Neural cell (in vitro differentiated cells): ENCODE results near the gene KRT7. TPM values are rescaled to one million over a fixed set of nuclear protein-coding genes. Genes with fewer than 3 reads are reported as not detected.

Source experiments
- H2AFZ ChIP-seq: fragments of 200-600, 300-800 bp; sonication (generic), shearing (Covaris generic); 2 replicates; pipeline ENCODE4 v1.6.0; 2014; ENCODE audit warnings: low read depth, mild to moderate bottlenecking, antibody characterized with exemption, low read length, moderate library complexity
- H3F3A ChIP-seq: fragments of 200-600 bp; shearing (Covaris generic); 2 replicates; pipeline ENCODE4 v1.6.1; 2016; ENCODE audit warnings: mild to moderate bottlenecking, moderate library complexity, mixed read lengths, antibody characterized with exemption, low read length; ENCODE audit not compliant: insufficient read depth, poor library complexity, severe bottlenecking
- H3K27ac ChIP-seq: fragments of 200-600, 300-800 bp; sonication (generic), shearing (Covaris generic); 2 replicates; pipeline ENCODE4 v1.5.1; 2014; ENCODE audit warnings: mild to moderate bottlenecking, low read length, moderate library complexity
- H3K27me3 ChIP-seq: fragments of 300-800, 200-600 bp; sonication (generic), shearing (Covaris generic); 2 replicates; pipeline ENCODE4 v1.6.0; 2014; ENCODE audit warnings: mild to moderate bottlenecking, low read depth, low read length, moderate library complexity; ENCODE audit not compliant: insufficient read depth
- H3K36me3 ChIP-seq: fragments of 300-800, 200-600 bp; sonication (generic), shearing (Covaris generic); 2 replicates; pipeline ENCODE4 v1.5.1; 2014; ENCODE audit warnings: mild to moderate bottlenecking, antibody characterized with exemption, low read length, moderate library complexity; ENCODE audit not compliant: insufficient read depth
- H3K4me2 ChIP-seq: fragments of 300-800, 200-600 bp; sonication (generic), shearing (Covaris generic); 2 replicates; pipeline ENCODE4 v1.6.0; 2014; ENCODE audit warnings: mild to moderate bottlenecking, low read length
- H3K4me3 ChIP-seq: fragments of 300-800, 200-600 bp; sonication (generic), shearing (Covaris generic); 2 replicates; pipeline ENCODE4 v1.5.1; 2014; ENCODE audit warnings: mild to moderate bottlenecking, low read length, moderate library complexity
- H3K79me2 ChIP-seq: fragments of 200-600 bp; shearing (Covaris generic); replicated peaks from 2 replicates; pipeline ENCODE4 v1.6.0; 2014; ENCODE audit warnings: mild to moderate bottlenecking, low read length, moderate library complexity; ENCODE audit not compliant: insufficient read depth
- H3K9ac ChIP-seq: fragments of 300-800, 200-600 bp; sonication (generic), shearing (Covaris generic); 2 replicates; pipeline ENCODE4 v1.6.1; 2016; ENCODE audit warnings: mild to moderate bottlenecking, low read length, mixed read lengths
- H3K9me2 ChIP-seq: fragments of 200-600 bp; shearing (Covaris generic); 2 replicates; pipeline ENCODE4 v1.6.1; 2016; ENCODE audit warnings: mild to moderate bottlenecking, low read length, mixed read lengths; ENCODE audit not compliant: insufficient read depth
- H3K9me3 ChIP-seq: fragments of 200-600, 300-800 bp; sonication (generic), shearing (Covaris generic); 2 replicates; pipeline ENCODE4 v1.6.1; 2016; ENCODE audit warnings: mild to moderate bottlenecking, mixed run types, low read length, moderate library complexity, mixed read lengths
- H4K20me1 ChIP-seq: fragments of 200-600 bp; shearing (Covaris generic); 2 replicates; pipeline ENCODE4 v1.6.1; 2016; ENCODE audit warnings: mild to moderate bottlenecking, mixed run types; ENCODE audit not compliant: insufficient read depth
- CTCF ChIP-seq: fragments of 450-650 bp; IDR thresholded peaks from 2 replicates; pipeline ENCODE4 v1.5.1; 2014; ENCODE audit warnings: antibody characterized with exemption, mild to moderate bottlenecking, moderate library complexity; ENCODE audit not compliant: poor library complexity, severe bottlenecking
- EP300 ChIP-seq: fragments of 450-650 bp; conservative IDR thresholded peaks from 2 replicates; pipeline ENCODE4 v1.6.1; 2014; ENCODE audit warnings: antibody characterized with exemption, mild to moderate bottlenecking, moderate library complexity; ENCODE audit not compliant: poor library complexity, severe bottlenecking
- EZH2 ChIP-seq: fragments of 200-600, 300-800 bp; shearing (Covaris generic), sonication (generic); IDR thresholded peaks from 2 replicates; pipeline ENCODE4 v1.6.1; 2014; ENCODE audit warnings: antibody characterized with exemption, low read length, borderline replicate concordance, mild to moderate bottlenecking; ENCODE audit not compliant: insufficient read depth, poor library complexity, severe bottlenecking
- MXI1 ChIP-seq: fragments of 450-650 bp; conservative IDR thresholded peaks from 2 replicates; pipeline ENCODE4 v1.6.1; 2014; ENCODE audit warnings: antibody characterized with exemption, mild to moderate bottlenecking; ENCODE audit not compliant: poor library complexity, severe bottlenecking
- POLR2AphosphoS5 ChIP-seq: IDR thresholded peaks from 2 replicates; pipeline ENCODE4 v1.6.1; 2012
- RAD21 ChIP-seq: fragments of 450-650 bp; conservative IDR thresholded peaks from 2 replicates; pipeline ENCODE4 v1.6.1; 2014; ENCODE audit warnings: antibody characterized with exemption, mild to moderate bottlenecking, moderate library complexity
- REST ChIP-seq: IDR thresholded peaks from 2 replicates; pipeline ENCODE4 v1.6.1; 2012; ENCODE audit warnings: borderline replicate concordance
- SMC3 ChIP-seq: fragments of 450-650 bp; conservative IDR thresholded peaks from 2 replicates; pipeline ENCODE4 v1.6.1; 2014; ENCODE audit warnings: antibody characterized with exemption, mild to moderate bottlenecking, moderate library complexity; ENCODE audit not compliant: poor library complexity
- TAF1 ChIP-seq: IDR thresholded peaks from 2 replicates; pipeline ENCODE4 v1.6.1; 2012; ENCODE audit warnings: low read depth
- polyA plus RNA-seq: library from polyadenylated mRNA; depleted of rRNA; stranded (reverse); fragments of >200 nt; gene quantifications from 2 replicates; pipeline ENCODE4 v1.2.3, GENCODE V29; 2014

Gene KRT7
- polyA plus RNA-seq, 1 donor from 2014 or later = not detected

GRCh38 chr12:52274521-52275120 is 41.6 kb downstream of the KRT7 start, which contains the start of gene KRT86:
TSS of gene KRT86 (plus strand) at chr12:52274645. CDS start at chr12:52301917, 27,272 bp downstream.
- Histone ChIP-seq H3K9ac (no peak within 1 kb of the TSS), H3K9me3 (no peaks in the 10 kb centered on the region), H3K27me3 (no peaks in the 10 kb centered on the region), H3K9me2 (no peaks in the 10 kb centered on the region), H2AFZ (no peak within 1 kb of the TSS), H4K20me1 (no peaks in the 10 kb centered on the region), H3F3A (no peaks in the 10 kb centered on the region), H3K4me3 (no peak within 1 kb of the TSS), H3K36me3 (no peaks in the 10 kb centered on the region), H3K27ac (no peak within 1 kb of the TSS), H3K4me2 (no peak within 1 kb of the TSS), H3K79me2 (no peaks in the 10 kb centered on the region)
- TF ChIP-seq EZH2 (no peak), POLR2AphosphoS5 (no peak), RAD21 (no peak), TAF1 (no peak), SMC3 (no peak), EP300 (no peak), MXI1 (no peak), CTCF (no peak), REST (no peak)

GRCh38 chr12:52275686-52276085 is 42.6 kb downstream of the KRT7 start:
- no peaks in the 10 kb centered on the region for H3F3A ChIP-seq
- H3K27me3 ChIP-seq = no peaks in the 10 kb centered on the region
- H3K9ac ChIP-seq = no peak overlapping the region
- no peaks in the 10 kb centered on the region for H3K9me2 ChIP-seq
- H3K79me2 ChIP-seq = no peaks in the 10 kb centered on the region
- H4K20me1 ChIP-seq = no peaks in the 10 kb centered on the region
- H3K4me2 ChIP-seq = no peak overlapping the region
- H3K27ac ChIP-seq = no peak overlapping the region
- H3K36me3 ChIP-seq = no peaks in the 10 kb centered on the region
- no peak overlapping the region for H2AFZ ChIP-seq
- TF ChIP-seq EZH2 (no peak), CTCF (no peak), RAD21 (no peak), MXI1 (no peak)
- no peaks in the 10 kb centered on the region for H3K9me3 ChIP-seq
- no peak overlapping the region for H3K4me3 ChIP-seq
